Parathyroid adenoma (tissue), 2 donors: ENCODE results near the gene PROM1.

Source experiments
- H2AFZ ChIP-seq: fragments of 300-600 bp; sonication (generic); one replicate; pipeline ENCODE4 v1.7.0; 2017; ENCODE audit warnings: antibody characterized with exemption, mild to moderate bottlenecking
- H3K27ac ChIP-seq: fragments of 300-600 bp; sonication (generic); one replicate; pipeline ENCODE4 v1.7.0; 2017
- H3K27me3 ChIP-seq: fragments of 300-600 bp; sonication (generic); one replicate; pipeline ENCODE4 v1.7.0; 2017; ENCODE audit warnings: low read length; ENCODE audit not compliant: control insufficient read depth, insufficient read depth
- H3K36me3 ChIP-seq: fragments of 300-600 bp; sonication (generic); one replicate; pipeline ENCODE4 v1.7.0; 2017; ENCODE audit warnings: low read length; ENCODE audit not compliant: control insufficient read depth, insufficient read depth
- H3K4me1 ChIP-seq: fragments of 300-600 bp; sonication (generic); one replicate; pipeline ENCODE4 v1.7.0; 2017; ENCODE audit warnings: control low read depth
- H3K4me2 ChIP-seq: fragments of 300-600 bp; sonication (generic); one replicate; pipeline ENCODE4 v1.7.0; 2017; ENCODE audit warnings: low read length
- H3K4me3 ChIP-seq: fragments of 300-600 bp; sonication (generic); one replicate; pipeline ENCODE4 v1.7.0; 2017; ENCODE audit warnings: low read depth, low read length
- H3K79me2 ChIP-seq: fragments of 300-600 bp; sonication (generic); one replicate; pipeline ENCODE4 v1.7.0; 2017; ENCODE audit warnings: control low read depth
- H3K9ac ChIP-seq: fragments of 300-600 bp; sonication (generic); one replicate; pipeline ENCODE4 v1.7.0; 2017; ENCODE audit warnings: mild to moderate bottlenecking
- H3K9me3 ChIP-seq: fragments of 300-600 bp; sonication (generic); one replicate; pipeline ENCODE4 v1.7.0; 2017; ENCODE audit warnings: low read length; ENCODE audit not compliant: control insufficient read depth
- TF ChIP-seq, protein P1 (sequence below): fragments of 300-600 bp; sonication (generic); IDR thresholded peaks from one replicate; pipeline ENCODE4 v1.7.0; 2017; ENCODE audit warnings: antibody characterized with exemption, mild to moderate bottlenecking
- donor health status: primary hyperparathyroidism.

Gene PROM1

DNA sequence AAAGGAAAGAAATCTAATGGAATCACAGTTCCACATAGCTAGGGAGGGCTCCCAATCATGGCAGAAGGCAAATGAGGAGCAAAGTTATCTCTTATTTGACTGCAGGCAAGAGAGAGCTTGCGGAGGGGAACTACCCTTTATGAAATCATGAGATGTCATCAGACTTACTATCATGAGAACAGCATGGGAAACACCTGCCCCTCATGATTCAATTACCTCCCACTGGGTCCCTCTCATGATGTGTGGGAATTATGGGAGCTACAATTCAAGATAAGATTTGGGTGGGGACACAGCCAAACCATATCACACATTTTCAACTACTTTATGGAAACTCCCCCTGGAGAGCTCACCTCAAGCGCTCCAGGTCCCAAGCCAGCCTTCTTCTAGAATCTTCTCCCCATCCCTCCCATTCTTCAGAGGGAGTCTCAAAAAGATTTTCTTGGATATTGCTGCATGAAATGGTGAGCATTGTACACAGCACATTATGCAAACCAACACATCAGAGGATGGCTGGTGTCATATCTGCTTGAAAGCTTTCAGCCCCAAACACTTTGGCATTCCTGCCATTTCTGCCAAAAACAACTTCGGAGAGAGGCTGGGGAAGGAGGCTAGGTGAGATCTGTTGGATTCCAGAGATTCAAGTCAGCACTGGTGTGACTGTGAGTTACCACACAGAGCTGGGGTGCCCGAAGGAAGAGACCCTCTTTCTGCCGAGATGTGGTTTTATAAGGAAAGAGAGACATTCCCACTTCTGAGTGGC, 152.2 kb downstream of the PROM1 start:
- Histone ChIP-seq H3K4me3 (no peak overlapping the region), H3K9me3 (no peaks in the 10 kb centered on the region), H3K36me3 (no peaks in the 10 kb centered on the region), H2AFZ (no peak overlapping the region), H3K4me2 (no peak overlapping the region), H3K27ac (no peak overlapping the region), H3K79me2 (no peaks in the 10 kb centered on the region), H3K27me3 (no peaks in the 10 kb centered on the region), H3K4me1 (no peaks in the 10 kb centered on the region), H3K9ac (no peak overlapping the region)
- TF ChIP-seq, protein P1, sequence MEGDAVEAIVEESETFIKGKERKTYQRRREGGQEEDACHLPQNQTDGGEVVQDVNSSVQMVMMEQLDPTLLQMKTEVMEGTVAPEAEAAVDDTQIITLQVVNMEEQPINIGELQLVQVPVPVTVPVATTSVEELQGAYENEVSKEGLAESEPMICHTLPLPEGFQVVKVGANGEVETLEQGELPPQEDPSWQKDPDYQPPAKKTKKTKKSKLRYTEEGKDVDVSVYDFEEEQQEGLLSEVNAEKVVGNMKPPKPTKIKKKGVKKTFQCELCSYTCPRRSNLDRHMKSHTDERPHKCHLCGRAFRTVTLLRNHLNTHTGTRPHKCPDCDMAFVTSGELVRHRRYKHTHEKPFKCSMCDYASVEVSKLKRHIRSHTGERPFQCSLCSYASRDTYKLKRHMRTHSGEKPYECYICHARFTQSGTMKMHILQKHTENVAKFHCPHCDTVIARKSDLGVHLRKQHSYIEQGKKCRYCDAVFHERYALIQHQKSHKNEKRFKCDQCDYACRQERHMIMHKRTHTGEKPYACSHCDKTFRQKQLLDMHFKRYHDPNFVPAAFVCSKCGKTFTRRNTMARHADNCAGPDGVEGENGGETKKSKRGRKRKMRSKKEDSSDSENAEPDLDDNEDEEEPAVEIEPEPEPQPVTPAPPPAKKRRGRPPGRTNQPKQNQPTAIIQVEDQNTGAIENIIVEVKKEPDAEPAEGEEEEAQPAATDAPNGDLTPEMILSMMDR = no peak

DNA sequence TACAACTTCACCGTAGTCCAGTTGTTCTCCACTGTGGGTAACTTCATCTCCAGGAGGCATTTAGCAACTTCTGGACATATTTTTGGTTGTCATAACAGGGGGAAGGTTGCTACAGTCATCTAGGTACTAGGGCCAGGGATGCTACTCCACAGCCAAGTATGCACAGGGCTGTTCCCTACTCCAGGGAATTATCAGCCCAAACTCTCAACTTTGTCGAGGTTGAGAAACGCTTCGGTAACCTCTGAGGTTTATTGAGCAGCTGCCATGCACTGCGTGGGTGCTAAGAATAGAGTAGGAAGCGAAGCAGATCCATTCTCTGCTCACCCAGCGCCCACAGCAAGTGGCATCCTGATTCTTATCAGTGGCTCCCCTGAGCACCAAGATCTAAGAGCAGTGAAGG, 153.5 kb downstream of the PROM1 start:
- Histone ChIP-seq H3K4me3 (no peak overlapping the region), H3K9ac (no peak overlapping the region), H2AFZ (no peak overlapping the region), H3K27ac (no peak overlapping the region), H3K79me2 (no peaks in the 10 kb centered on the region), H3K4me2 (no peak overlapping the region), H3K36me3 (no peaks in the 10 kb centered on the region), H3K9me3 (no peaks in the 10 kb centered on the region), H3K27me3 (no peaks in the 10 kb centered on the region), H3K4me1 (no peaks in the 10 kb centered on the region)
- TF ChIP-seq, protein P1 = no peak

DNA sequence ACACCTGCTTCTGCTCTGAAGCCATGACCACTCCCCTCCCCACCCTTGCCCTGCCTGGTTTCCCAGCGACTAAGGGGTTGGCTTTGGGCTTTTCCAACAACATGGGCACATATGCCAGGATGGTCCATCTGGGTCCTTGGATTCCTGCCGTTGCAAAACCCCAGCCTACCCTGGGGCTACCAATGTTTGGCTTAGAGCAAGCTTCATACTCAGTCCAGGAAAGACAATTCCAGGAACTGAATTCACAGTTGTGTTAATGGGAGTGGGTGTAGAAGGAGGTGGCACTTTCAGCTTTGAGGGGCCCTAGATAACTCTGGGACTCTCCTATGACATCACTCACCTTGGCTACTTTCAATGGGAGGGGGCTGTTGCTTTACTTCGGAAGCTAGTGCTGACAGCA, 154.3 kb downstream of the PROM1 start:
- no peak overlapping the region for H2AFZ ChIP-seq
- no peaks in the 10 kb centered on the region for H3K27me3 ChIP-seq
- H3K9me3 ChIP-seq = no peaks in the 10 kb centered on the region
- H3K4me2 ChIP-seq = no peak overlapping the region
- no peak overlapping the region for H3K4me3 ChIP-seq
- no peaks in the 10 kb centered on the region for H3K79me2 ChIP-seq
- H3K27ac ChIP-seq = no peak overlapping the region
- H3K4me1 ChIP-seq = no peaks in the 10 kb centered on the region
- H3K36me3 ChIP-seq = no peaks in the 10 kb centered on the region
- no peak overlapping the region for H3K9ac ChIP-seq
- TF ChIP-seq, protein P1 = no peak

DNA sequence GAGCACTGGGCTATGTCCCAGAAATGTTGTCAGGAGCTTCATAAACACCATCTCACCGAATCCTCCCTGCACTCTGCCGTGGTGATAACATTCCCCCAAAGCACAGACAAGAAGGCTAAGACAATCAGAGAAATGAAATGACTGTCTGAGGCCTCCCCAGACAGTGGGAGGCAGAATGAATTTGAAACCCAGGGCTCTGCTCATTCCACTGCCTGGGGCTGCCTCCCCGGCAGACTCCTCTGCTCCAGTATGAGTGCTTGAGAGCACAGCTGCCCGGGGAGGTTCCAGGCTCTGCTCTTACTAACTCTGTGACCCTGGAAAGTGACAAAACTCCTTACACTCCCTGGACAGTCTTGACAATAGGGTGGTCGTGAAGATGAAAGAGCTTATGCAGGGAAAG, 154.9 kb downstream of the PROM1 start:
- H3K4me1 ChIP-seq = no peaks in the 10 kb centered on the region
- no peak overlapping the region for H2AFZ ChIP-seq
- no peaks in the 10 kb centered on the region for H3K79me2 ChIP-seq
- no peaks in the 10 kb centered on the region for H3K36me3 ChIP-seq
- no peaks in the 10 kb centered on the region for H3K9me3 ChIP-seq
- no peak overlapping the region for H3K27ac ChIP-seq
- H3K4me3 ChIP-seq = no peak overlapping the region
- no peak overlapping the region for H3K4me2 ChIP-seq
- no peaks in the 10 kb centered on the region for H3K27me3 ChIP-seq
- H3K9ac ChIP-seq = no peak overlapping the region
- TF ChIP-seq, protein P1 = no peak

DNA sequence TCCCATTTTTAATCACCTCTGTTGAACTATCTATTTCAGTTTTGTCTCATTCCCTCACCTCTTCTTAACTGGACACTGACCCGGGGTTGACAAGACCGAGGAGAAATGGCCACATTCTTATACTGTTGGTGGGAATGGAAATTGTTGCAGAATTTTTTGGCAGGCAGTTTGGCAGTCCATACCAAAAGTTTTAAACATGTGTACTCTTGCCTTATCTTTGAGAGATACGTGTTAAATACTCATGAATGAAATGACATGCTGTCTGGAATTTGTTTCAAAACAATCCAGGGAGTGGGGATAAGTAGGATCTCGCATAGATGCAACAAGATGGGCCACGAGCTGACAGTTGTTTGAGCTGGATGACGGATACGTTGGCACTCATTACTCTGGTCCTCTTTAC, 157.3 kb downstream of the PROM1 start:
- TF ChIP-seq, protein P1 = no peak
- no peaks in the 10 kb centered on the region for H3K79me2 ChIP-seq
- no peak overlapping the region for H3K4me2 ChIP-seq
- H3K4me3 ChIP-seq = no peak overlapping the region
- H3K27me3 ChIP-seq = no peaks in the 10 kb centered on the region
- no peaks in the 10 kb centered on the region for H3K4me1 ChIP-seq
- H3K9ac ChIP-seq = no peak overlapping the region
- no peak overlapping the region for H2AFZ ChIP-seq
- no peak overlapping the region for H3K27ac ChIP-seq
- H3K36me3 ChIP-seq = no peaks in the 10 kb centered on the region
- no peaks in the 10 kb centered on the region for H3K9me3 ChIP-seq
